VCaP (cell line): Measurements from ENCODE around the gene TMEM214.

Experiments used
- H3K27ac ChIP-seq: fragments of 450-650 bp; 2 replicates; pipeline ENCODE4 v1.5.1; 2017
- CTCF ChIP-seq: fragments of 450-650 bp; conservative IDR thresholded peaks from 2 replicates; pipeline ENCODE4 v1.5.1; 2017; ENCODE audit warnings: mild to moderate bottlenecking, moderate library complexity

TMEM214 gene

GRCh38 chr2:27003007-27003406 is 29.8 kb upstream of the TMEM214 start:
- TF ChIP-seq CTCF = no peak
- H3K27ac ChIP-seq = no peak overlapping the region

GRCh38 chr2:27003857-27004256 is 28.9 kb upstream of the TMEM214 start:
- H3K27ac ChIP-seq = no peak overlapping the region
- no peak for TF ChIP-seq CTCF

- no peak for TF ChIP-seq CTCF
- no peak overlapping the region for H3K27ac ChIP-seq
Measured at GRCh38 chr2:27006602-27007415, 26.0 kb upstream of the TMEM214 start.

GRCh38 chr2:27007416-27008374 is 25.1 kb upstream of the TMEM214 start:
- no peak for TF ChIP-seq CTCF

GRCh38 chr2:27008678-27009077 is 24.1 kb upstream of the TMEM214 start:
- no peak for TF ChIP-seq CTCF
- no peak overlapping the region for H3K27ac ChIP-seq

More at GRCh38 chr2:27007416-27008374, 25.1 kb upstream of the TMEM214 start:
- no peak overlapping the region for H3K27ac ChIP-seq

- no peak overlapping the region for H3K27ac ChIP-seq
- no peak for TF ChIP-seq CTCF
Measured at GRCh38 chr2:27009083-27009482, 23.7 kb upstream of the TMEM214 start.

GRCh38 chr2:27009716-27010115 is 23.0 kb upstream of the TMEM214 start:
- TF ChIP-seq CTCF = no peak
- no peak overlapping the region for H3K27ac ChIP-seq
